GM21737 (cell line): Measurements from ENCODE around the gene CHRND.
"Not testable (repeated sequence)": the region's sequence is repeated elsewhere in the genome, so short reads cannot be mapped to it uniquely, and the experiment has no call there.

Experiments
- ATAC-seq: cut with Tn5 transposase; IDR thresholded peaks from one replicate; pipeline ENCODE4 v1.9.1; 2021; ENCODE audit warnings: mild to moderate bottlenecking, moderate library complexity; ENCODE audit not compliant: unreplicated experiment

The CHRND gene

GRCh38 chr2:232570481-232570880 is 44.5 kb downstream of the CHRND start:
- ATAC-seq, result not testable (repeated sequence)

- ATAC-seq, result no peak
These were observed 45.1 kb downstream of the CHRND start for GRCh38 chr2:232571026-232571474.

GRCh38 chr2:232573042-232573441 is 47.1 kb downstream of the CHRND start:
- ATAC-seq, result no peak

- no peak for ATAC-seq
These were observed 47.9 kb downstream of the CHRND start for GRCh38 chr2:232573771-232574435.

- ATAC-seq, result no peak
These were observed 48.9 kb downstream of the CHRND start for GRCh38 chr2:232574674-232575403.

GRCh38 chr2:232575404-232575746 is 49.4 kb downstream of the CHRND start:
- no peak for ATAC-seq

- ATAC-seq, result no peak
These were observed 51.0 kb downstream of the CHRND start for GRCh38 chr2:232576995-232577394.

GRCh38 chr2:232577841-232578240 is 51.9 kb downstream of the CHRND start:
- ATAC-seq, result no peak

GRCh38 chr2:232578626-232579025 is 52.7 kb downstream of the CHRND start:
- no peak for ATAC-seq

GRCh38 chr2:232580648-232580981 is 54.7 kb downstream of the CHRND start:
- ATAC-seq, result no peak

GRCh38 chr2:232581725-232582124 is 55.8 kb downstream of the CHRND start:
- peak; percentile 53 for ATAC-seq

GRCh38 chr2:232584238-232584637 is 58.3 kb downstream of the CHRND start:
- no peak for ATAC-seq
